Nucleus accumbens (tissue), 56 donors: ENCODE measurements around the gene GSE1.
A peak's percentile ranks its signal among the peaks of the same experiment; 100 is the strongest.

Experiments used
- DNase-seq, 56 donors: peaks; one replicate each; lab custom pipeline; 2025; lab: John Stamatoyannopoulos, UW

Gene GSE1

GRCh38 chr16:85654251-85655095 lies 41.4 kb downstream of the GSE1 start:
- DNase-seq: no peak

- DNase-seq: no peak
Observed at GRCh38 chr16:85655216-85656129, 42.4 kb downstream of the GSE1 start.

GRCh38 chr16:85656351-85657266 lies 43.5 kb downstream of the GSE1 start:
- peak in 4 of 56 donors; percentile 20 to 32 (median 25) for DNase-seq

- DNase-seq: no peak
Observed at GRCh38 chr16:85657267-85657650, 44.1 kb downstream of the GSE1 start.

GRCh38 chr16:85657996-85658395 lies 44.9 kb downstream of the GSE1 start:
- DNase-seq: no peak

- no peak for DNase-seq
Observed at GRCh38 chr16:85658504-85659326, 45.6 kb downstream of the GSE1 start.

- no peak for DNase-seq
Observed at GRCh38 chr16:85659336-85659735, 46.2 kb downstream of the GSE1 start.

GRCh38 chr16:85659805-85660511 lies 46.8 kb downstream of the GSE1 start:
- peak in 43 of 56 donors; percentile 12 to 80 (median 49) for DNase-seq

- DNase-seq: no peak
Observed at GRCh38 chr16:85660843-85661739, 48.0 kb downstream of the GSE1 start.

- DNase-seq: no peak
Observed at GRCh38 chr16:85661740-85662481, 48.8 kb downstream of the GSE1 start.

- DNase-seq: no peak
Observed at GRCh38 chr16:85662482-85662812, 49.3 kb downstream of the GSE1 start.

- no peak for DNase-seq
Observed at GRCh38 chr16:85662976-85663830, 50.1 kb downstream of the GSE1 start.

- DNase-seq: peak in 1 of 56 donors; percentile 24
Observed at GRCh38 chr16:85663891-85664321, 50.8 kb downstream of the GSE1 start.

- no peak for DNase-seq
Observed at GRCh38 chr16:85664580-85665372, 51.7 kb downstream of the GSE1 start.

GRCh38 chr16:85665373-85665740 lies 52.2 kb downstream of the GSE1 start:
- DNase-seq: no peak
